HCT116 (cell line): ENCODE results near the gene SH3BGRL3. TPM values are rescaled to one million over a fixed set of nuclear protein-coding genes. Genes with fewer than 3 reads are reported as not detected.
A peak's percentile ranks its signal among the peaks of the same experiment; 100 is the strongest.

Source experiments
- ATAC-seq: fragments of 200-7000 bp; cut with Tn5 transposase; 2 replicates; pipeline ENCODE4 v1.9.1; 2020; ENCODE audit warnings: mild to moderate bottlenecking, moderate library complexity
- BruUV-seq: library from RNA; stranded (reverse); fragments of 400-500 nt; replicated peaks from 2 replicates; lab custom pipeline; 2021; lab: Mats Ljungman, UMichigan
- CTCF ChIA-PET: fragments of 300-600 bp; sonication (Branson Sonifier 250); formaldehyde crosslinking; loops from one replicate; lab custom pipeline; 2021; ENCODE audit warnings: antibody characterized with exemption; lab: Charles Lee
- POLR2A ChIA-PET: fragments of 300-600, 350-600 bp; sonication (Branson Sonifier 250); formaldehyde crosslinking; loops from one replicate; lab custom pipeline; 2021; ENCODE audit warnings: antibody characterized with exemption; lab: Charles Lee
- RAD21 ChIA-PET, 2 experiments: fragments of 300-600 bp; sonication (Branson Sonifier 250); formaldehyde crosslinking; loops; one replicate each; lab custom pipeline; 2023; ENCODE audit warnings: low total read pairs in 2 of 2; ENCODE audit not compliant: uncharacterized antibody in 2 of 2, unreplicated experiment in 2 of 2, low non-redundant PET in 1 of 2; lab: Charles Lee
- DNase-seq: peaks from one replicate; pipeline ENCODE4 v3.0.0-alpha.2; 2010; ENCODE audit warnings: low read depth, low spot score
- H2AFZ ChIP-seq: fragments of 200-600 bp; shearing (Covaris generic), sonication (generic); 2 replicates; pipeline ENCODE4 v1.6.1; 2017; ENCODE audit warnings: low read depth, mixed run types, mixed read lengths, antibody characterized with exemption, low read length; ENCODE audit not compliant: poor library complexity, severe bottlenecking
- H3K27ac ChIP-seq: 2 replicates; pipeline ENCODE4 v1.5.1; 2012; ENCODE audit warnings: low read depth, low read length
- H3K27me3 ChIP-seq: fragments of 200-600 bp; sonication (generic); 2 replicates; pipeline ENCODE4 v1.6.1; 2016; ENCODE audit warnings: mixed run types, low read length, mixed read lengths; ENCODE audit not compliant: insufficient read depth
- H3K36me3 ChIP-seq, 2 experiments: fragments of 200-500 bp in 1 of 2; fragments of 200-600 bp in 1 of 2; sonication (Bioruptor generic) in 1 of 2; sonication (generic) in 1 of 2; 2 replicates each; pipeline versions ENCODE4 v1.5.1 to v1.6.1; 2014 to 2016; ENCODE audit warnings: low read length in 2 of 2, inconsistent platforms in 1 of 2, mixed read lengths in 1 of 2, mixed run types in 1 of 2; ENCODE audit not compliant: insufficient read depth in 2 of 2, control insufficient read depth in 1 of 2
- H3K4me1 ChIP-seq, 2 experiments: fragments of 200-600 bp in 1 of 2; sonication (generic) in 1 of 2; 2 replicates each; pipeline versions ENCODE4 v1.5.1 to v1.6.1; 2012 to 2017; ENCODE audit warnings: low read length in 2 of 2, inconsistent platforms in 1 of 2, mild to moderate bottlenecking in 1 of 2, mixed read lengths in 1 of 2, mixed run types in 1 of 2, moderate library complexity in 1 of 2; ENCODE audit not compliant: insufficient read depth in 2 of 2, control insufficient read depth in 1 of 2
- H3K4me2 ChIP-seq: fragments of 200-600 bp; sonication (generic); 2 replicates; pipeline ENCODE4 v1.6.1; 2017; ENCODE audit warnings: mixed run types, low read length, mixed read lengths
- H3K4me3 ChIP-seq, 2 experiments: fragments of 200-600 bp in 1 of 2; sonication (generic) in 1 of 2; replicated peaks in 1 of 2; 2 replicates each; pipeline ENCODE4 v1.5.1; 2011 to 2016; ENCODE audit warnings: low read length in 2 of 2, control low read depth in 1 of 2, low read depth in 1 of 2, mild to moderate bottlenecking in 1 of 2, mixed read lengths in 1 of 2, mixed run types in 1 of 2
- H3K79me2 ChIP-seq: fragments of 200-600 bp; sonication (generic); 2 replicates; pipeline ENCODE4 v1.6.1; 2017; ENCODE audit warnings: mild to moderate bottlenecking, mixed run types, low read length, moderate library complexity, mixed read lengths; ENCODE audit not compliant: insufficient read depth
- H3K9ac ChIP-seq: fragments of 200-600 bp; sonication (generic); 2 replicates; pipeline ENCODE4 v1.6.1; 2016; ENCODE audit warnings: low read length, mixed read lengths
- H3K9me2 ChIP-seq: fragments of 200-600 bp; sonication (generic), shearing (Covaris generic); 2 replicates; pipeline ENCODE4 v1.6.1; 2017; ENCODE audit warnings: mixed run types, mild to moderate bottlenecking, moderate library complexity; ENCODE audit not compliant: insufficient read depth
- H3K9me3 ChIP-seq, 2 experiments: fragments of 200-500 bp in 1 of 2; fragments of 200-600 bp in 1 of 2; sonication (Bioruptor generic) in 1 of 2; sonication (generic) in 1 of 2; 2 replicates each; pipeline ENCODE4 v1.6.1; 2014 to 2017; ENCODE audit warnings: low read length in 2 of 2, mixed read lengths in 2 of 2, inconsistent platforms in 1 of 2, low read depth in 1 of 2, mild to moderate bottlenecking in 1 of 2, mixed run types in 1 of 2, moderate library complexity in 1 of 2; ENCODE audit not compliant: control insufficient read depth in 1 of 2, insufficient read depth in 1 of 2
- H4K20me1 ChIP-seq: fragments of 200-600 bp; sonication (generic), shearing (Covaris generic); 2 replicates; pipeline ENCODE4 v1.6.1; 2017; ENCODE audit warnings: mixed run types, mild to moderate bottlenecking, moderate library complexity; ENCODE audit not compliant: insufficient read depth
- ELF1 ChIP-seq: IDR thresholded peaks from 2 replicates; pipeline ENCODE4 v1.6.1; 2012; ENCODE audit warnings: low read depth, borderline replicate concordance
- POLR2AphosphoS5 ChIP-seq: IDR thresholded peaks from 2 replicates; pipeline ENCODE4 v1.6.1; 2011; ENCODE audit warnings: mild to moderate bottlenecking, low read depth, low read length, moderate library complexity
- intact Hi-C: fragments of 100-400 bp; cut with micrococcal nuclease; formaldehyde crosslinking; loops from 2 replicates; pipeline ENCODE4 v1.10.0; 2022
- total RNA-seq: library from RNA; stranded (reverse); gene quantifications from one replicate; pipeline ENCODE4 v1.2.1, GENCODE V29; 2021; ENCODE audit not compliant: unreplicated experiment
- TF ChIP-seq, protein P1 (sequence below), 3 experiments: fragments of 200-600 bp in 1 of 3; sonication (generic) in 1 of 3; IDR thresholded peaks in 2 of 3; conservative IDR thresholded peaks in 1 of 3; 2 replicates each; pipeline ENCODE4 v1.5.1; 2012 to 2017; ENCODE audit warnings: low read depth in 2 of 3, low read length in 2 of 3, antibody characterized with exemption in 1 of 3, borderline replicate concordance in 1 of 3, control low read depth in 1 of 3, mild to moderate bottlenecking in 1 of 3, mixed read lengths in 1 of 3, mixed run types in 1 of 3, moderate library complexity in 1 of 3; ENCODE audit not compliant: insufficient read depth in 1 of 3

SH3BGRL3 gene
- total RNA-seq, 1 experiment from 2014 or later = 112 TPM

DNA sequence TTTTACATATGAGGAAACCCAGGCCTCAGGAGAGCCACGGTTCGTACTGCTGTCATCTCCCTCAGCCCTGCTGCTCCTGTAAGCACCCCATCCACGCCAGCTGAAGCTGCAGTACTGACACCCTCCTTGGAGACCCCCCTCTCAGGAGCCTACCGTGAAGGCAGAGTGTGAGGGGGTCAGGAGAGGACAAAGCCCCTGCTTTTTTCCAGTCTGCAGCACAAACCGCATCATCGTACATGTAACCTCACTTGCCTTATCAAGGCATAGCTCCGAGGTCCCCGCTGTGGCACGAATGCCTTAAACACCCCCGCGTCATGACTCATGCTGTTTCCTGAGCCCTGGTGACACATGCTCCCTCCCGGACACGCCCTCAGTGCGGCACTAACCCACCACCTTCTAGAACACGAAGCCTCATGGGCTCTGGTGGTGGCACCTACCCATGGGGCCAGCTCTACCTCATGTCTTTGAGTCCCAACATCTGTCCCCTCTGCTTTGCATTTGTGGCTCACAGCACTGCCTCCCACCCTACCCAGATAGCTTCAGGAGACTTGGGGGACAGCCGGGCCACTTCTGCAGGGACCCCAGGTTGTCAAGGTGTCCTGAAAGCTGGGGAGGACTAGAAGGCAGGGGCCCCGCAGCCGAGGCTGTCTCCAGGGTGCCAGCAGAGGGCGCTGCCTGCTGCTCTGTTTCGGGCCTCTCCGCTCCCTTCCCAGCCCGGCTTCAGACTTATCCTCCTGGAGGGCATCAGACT, 4.9 kb downstream of the SH3BGRL3 start:
- TF ChIP-seq, protein P1, sequence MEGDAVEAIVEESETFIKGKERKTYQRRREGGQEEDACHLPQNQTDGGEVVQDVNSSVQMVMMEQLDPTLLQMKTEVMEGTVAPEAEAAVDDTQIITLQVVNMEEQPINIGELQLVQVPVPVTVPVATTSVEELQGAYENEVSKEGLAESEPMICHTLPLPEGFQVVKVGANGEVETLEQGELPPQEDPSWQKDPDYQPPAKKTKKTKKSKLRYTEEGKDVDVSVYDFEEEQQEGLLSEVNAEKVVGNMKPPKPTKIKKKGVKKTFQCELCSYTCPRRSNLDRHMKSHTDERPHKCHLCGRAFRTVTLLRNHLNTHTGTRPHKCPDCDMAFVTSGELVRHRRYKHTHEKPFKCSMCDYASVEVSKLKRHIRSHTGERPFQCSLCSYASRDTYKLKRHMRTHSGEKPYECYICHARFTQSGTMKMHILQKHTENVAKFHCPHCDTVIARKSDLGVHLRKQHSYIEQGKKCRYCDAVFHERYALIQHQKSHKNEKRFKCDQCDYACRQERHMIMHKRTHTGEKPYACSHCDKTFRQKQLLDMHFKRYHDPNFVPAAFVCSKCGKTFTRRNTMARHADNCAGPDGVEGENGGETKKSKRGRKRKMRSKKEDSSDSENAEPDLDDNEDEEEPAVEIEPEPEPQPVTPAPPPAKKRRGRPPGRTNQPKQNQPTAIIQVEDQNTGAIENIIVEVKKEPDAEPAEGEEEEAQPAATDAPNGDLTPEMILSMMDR (IDR thresholded peaks at IDR 0.05 in 2 of 3, conservative IDR thresholded peaks at IDR 0.05 in 1 of 3; ENCODE audit: borderline replicate concordance in 1 of 3, insufficient read depth in 1 of 3, low read depth in 2 of 3, low read length in 2 of 3) = peak in 2 of 3 experiments; percentile 87; a peak in 4 of 6 replicates
- TF ChIP-seq POLR2AphosphoS5 (peak; percentile 71), ELF1 (no peak)
- Histone ChIP-seq H3K9me2 (no peaks in the 10 kb centered on the region), H3K27me3 (no peaks in the 10 kb centered on the region), H3K4me1 (peaks cover 25 to 67% of the 10 kb centered on the region in 2 experiments), H3K4me2 (peak overlapping the region; percentile 79), H3K9me3 (no peaks in the 10 kb centered on the region), H4K20me1 (no peaks in the 10 kb centered on the region), H3K27ac (peak overlapping the region; percentile 58), H3K4me3 (peak overlapping the region in 1 of 2 experiments; percentile 31; a peak in 2 of 4 replicates), H2AFZ (no peak overlapping the region), H3K79me2 (peaks cover 16% of the 10 kb centered on the region), H3K9ac (peak overlapping the region; percentile 50), H3K36me3 (no peaks in the 10 kb centered on the region; a peak in 1 of 4 replicates)
- intact Hi-C loops = loop anchor here (1.0 to 2.0 kb wide), 4 partner anchors 37 to 132 kb away; no protein-coding TSS in a partner anchor
- ATAC-seq (peak; percentile 68), DNase-seq (peak; percentile 91)
- ChIA-PET POLR2A (interaction anchor here (1.4 to 1.5 kb wide), 2 partner anchors 9 to 38 kb away, joined by 4 read pairs; no protein-coding TSS in a partner anchor), RAD21 (interaction anchor here (1.2 to 2.1 kb wide), 7 partner anchors 37 to 132 kb away, joined by 3 to 11 read pairs (median 4); no protein-coding TSS in a partner anchor), CTCF (interaction anchor here (0.6 to 4.3 kb wide), 23 partner anchors 9 to 389 kb away, joined by 3 to 50 read pairs (median 7); partner anchors contain the start of genes CD52, CEP85 and HMGN2)
- no TSS peak for BruUV-seq
